ENCODE data around the gene TNFSF11. TPM values are rescaled to one million over a fixed set of nuclear protein-coding genes. Genes with fewer than 3 reads are reported as not detected.

Gene TNFSF11
- total and polyA plus RNA-seq, 4 donors, result 0.06 to 0.97 TPM; not detected in 2

- Histone ChIP-seq H3K4me3 (no peak overlapping the region), H3K4me1 (ENCODE audit: control insufficient read depth in 5 of 5, insufficient read depth in 5 of 5, low read length in 5 of 5) (peaks cover 0 to 7% (median 0%) of the 10 kb centered on the region in 5 donors), H3K27me3 (ENCODE audit: control insufficient read depth in 3 of 3, insufficient read depth in 3 of 3, low read length in 2 of 3) (no peaks in the 10 kb centered on the region), H3K27ac (ENCODE audit: low read depth in 1 of 2, low read length in 1 of 2) (no peak overlapping the region), H3K9ac (ENCODE audit: insufficient read depth in 1 of 2, low read length in 2 of 2) (no peak overlapping the region), H3K9me3 (ENCODE audit: control insufficient read depth in 4 of 4, insufficient read depth in 3 of 4, low read length in 3 of 4) (no peaks in the 10 kb centered on the region), H3K36me3 (ENCODE audit: control insufficient read depth in 4 of 4, insufficient read depth in 4 of 4, low read length in 4 of 4) (no peaks in the 10 kb centered on the region)
- 76 to 84% methylated on average over 8 of the region's 8 CpGs for WGBS, 2 donors
- DNase-seq (no peak), ATAC-seq (ENCODE audit: insufficient read depth, low FRiP score) (no peak)
- no peak for TF ChIP-seq CTCF (IDR thresholded peaks at IDR 0.05; ENCODE audit: control extremely low read depth, extremely low read depth)
Measured at GRCh38 chr13:42592915-42593900, 19.3 kb downstream of the TNFSF11 start.

GRCh38 chr13:42594481-42595252, 20.7 kb downstream of the TNFSF11 start:
- ATAC-seq (ENCODE audit: insufficient read depth, low FRiP score) (peak; percentile 85), DNase-seq (peak; percentile 73 to 94 (median 92))
- no peak overlapping the region for H3K4me3 ChIP-seq
- TF ChIP-seq CTCF (IDR thresholded peaks at IDR 0.05; ENCODE audit: control extremely low read depth, extremely low read depth), result peak; percentile 50
- no peak overlapping the region for H3K27ac ChIP-seq (ENCODE audit: low read depth in 1 of 2, low read length in 1 of 2)
- H3K9me3 ChIP-seq (ENCODE audit: control insufficient read depth in 4 of 4, insufficient read depth in 3 of 4, low read length in 3 of 4), result no peaks in the 10 kb centered on the region
- WGBS, 2 donors, result 12 to 16% methylated on average over 7 of the region's 7 CpGs
- no peaks in the 10 kb centered on the region for H3K27me3 ChIP-seq (ENCODE audit: control insufficient read depth in 3 of 3, insufficient read depth in 3 of 3, low read length in 2 of 3)
- no peak overlapping the region for H3K9ac ChIP-seq (ENCODE audit: insufficient read depth in 1 of 2, low read length in 2 of 2)
- peaks cover 0 to 7% (median 0%) of the 10 kb centered on the region in 5 donors for H3K4me1 ChIP-seq (ENCODE audit: control insufficient read depth in 5 of 5, insufficient read depth in 5 of 5, low read length in 5 of 5)
- no peaks in the 10 kb centered on the region for H3K36me3 ChIP-seq (ENCODE audit: control insufficient read depth in 4 of 4, insufficient read depth in 4 of 4, low read length in 4 of 4)

GRCh38 chr13:42595253-42595571, 21.3 kb downstream of the TNFSF11 start:
- Histone ChIP-seq H3K9ac (ENCODE audit: insufficient read depth in 1 of 2, low read length in 2 of 2) (no peak overlapping the region), H3K27ac (ENCODE audit: low read depth in 1 of 2, low read length in 1 of 2) (no peak overlapping the region), H3K4me1 (ENCODE audit: control insufficient read depth in 5 of 5, insufficient read depth in 5 of 5, low read length in 5 of 5) (peaks cover 0 to 7% (median 0%) of the 10 kb centered on the region in 5 donors), H3K9me3 (ENCODE audit: control insufficient read depth in 4 of 4, insufficient read depth in 3 of 4, low read length in 3 of 4) (no peaks in the 10 kb centered on the region), H3K4me3 (no peak overlapping the region), H3K27me3 (ENCODE audit: control insufficient read depth in 3 of 3, insufficient read depth in 3 of 3, low read length in 2 of 3) (no peaks in the 10 kb centered on the region), H3K36me3 (ENCODE audit: control insufficient read depth in 4 of 4, insufficient read depth in 4 of 4, low read length in 4 of 4) (no peaks in the 10 kb centered on the region)
- ATAC-seq (ENCODE audit: insufficient read depth, low FRiP score) (no peak), DNase-seq (peak in 1 of 3 donors; percentile 11)
- no peak for TF ChIP-seq CTCF (IDR thresholded peaks at IDR 0.05; ENCODE audit: control extremely low read depth, extremely low read depth)
- 66 to 80% methylated on average over 4 of the region's 4 CpGs for WGBS, 2 donors
